Measurements from ENCODE around the gene NUDT14.

The NUDT14 gene

DNA sequence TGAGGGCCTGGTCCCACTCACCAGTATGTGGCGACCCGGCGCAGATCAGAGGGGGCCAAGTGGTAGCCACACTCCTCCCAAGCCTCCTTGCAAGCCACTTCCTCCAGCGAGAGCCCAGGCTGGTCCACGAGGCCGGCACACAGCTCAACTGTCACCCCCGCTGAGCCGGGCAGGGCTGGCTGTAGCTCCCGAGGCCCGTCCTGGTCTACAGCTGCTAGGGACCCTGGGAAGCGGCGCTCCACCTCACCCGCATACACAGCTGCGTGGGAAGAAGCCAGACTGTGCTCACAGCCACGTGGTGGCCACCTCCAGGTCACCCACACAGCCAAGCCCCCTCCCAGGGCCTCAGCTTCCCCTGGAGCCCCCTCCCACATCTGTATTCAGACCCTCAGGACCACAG lies 4.6 kb downstream of the NUDT14 start:
- Histone ChIP-seq H3K18ac (ENCODE audit: low read length) (no peak overlapping the region), H4K12ac (ENCODE audit: low read depth, low read length) (no peak overlapping the region), H4K91ac (ENCODE audit: low read depth, low read length) (no peak overlapping the region), H3K27ac (ENCODE audit: low read depth, low read length) (no peak overlapping the region), H3K9me3 (ENCODE audit: insufficient read depth, low read depth, low read length) (no peaks in the 10 kb centered on the region), H3K36me3 (ENCODE audit: control insufficient read depth in 1 of 2, insufficient read depth in 2 of 2, low read length in 2 of 2) (no peaks in the 10 kb centered on the region), H3K79me1 (ENCODE audit: low read length) (peaks cover 2% of the 10 kb centered on the region), H2AFZ (ENCODE audit: insufficient read depth, low read length, poor library complexity) (no peak overlapping the region), H3K14ac (ENCODE audit: low read length) (no peak overlapping the region), H2AK5ac (ENCODE audit: low read length) (no peak overlapping the region), H3K79me2 (ENCODE audit: control insufficient read depth, insufficient read depth, low read length, poor library complexity) (peaks cover 3% of the 10 kb centered on the region), H4K8ac (ENCODE audit: low read depth, low read length) (no peak overlapping the region), H2BK5ac (ENCODE audit: low read depth, low read length, poor library complexity) (no peak overlapping the region), H3K4me1 (ENCODE audit: control insufficient read depth in 1 of 2, insufficient read depth in 2 of 2, low read length in 2 of 2) (peaks cover 2 to 6% of the 10 kb centered on the region in 2 experiments), H3K9ac (ENCODE audit: low read length) (no peak overlapping the region), H2BK12ac (ENCODE audit: low read length) (no peak overlapping the region), H2BK120ac (ENCODE audit: insufficient read depth, low read length, poor library complexity) (no peak overlapping the region), H3K27me3 (ENCODE audit: insufficient read depth, low read length) (no peaks in the 10 kb centered on the region), H3K23ac (ENCODE audit: low read length) (no peak overlapping the region), H3K4me2 (ENCODE audit: low read length) (no peak overlapping the region), H3K4me3 (ENCODE audit: low read depth, low read length) (no peak overlapping the region), H3K4ac (ENCODE audit: low read depth, low read length) (no peak overlapping the region)
- WGBS (ENCODE audit: extremely low coverage, insufficient coverage, insufficient read length) = no CpG with 5 or more reads among the region's 15 CpGs
- no peak for DNase-seq

DNA sequence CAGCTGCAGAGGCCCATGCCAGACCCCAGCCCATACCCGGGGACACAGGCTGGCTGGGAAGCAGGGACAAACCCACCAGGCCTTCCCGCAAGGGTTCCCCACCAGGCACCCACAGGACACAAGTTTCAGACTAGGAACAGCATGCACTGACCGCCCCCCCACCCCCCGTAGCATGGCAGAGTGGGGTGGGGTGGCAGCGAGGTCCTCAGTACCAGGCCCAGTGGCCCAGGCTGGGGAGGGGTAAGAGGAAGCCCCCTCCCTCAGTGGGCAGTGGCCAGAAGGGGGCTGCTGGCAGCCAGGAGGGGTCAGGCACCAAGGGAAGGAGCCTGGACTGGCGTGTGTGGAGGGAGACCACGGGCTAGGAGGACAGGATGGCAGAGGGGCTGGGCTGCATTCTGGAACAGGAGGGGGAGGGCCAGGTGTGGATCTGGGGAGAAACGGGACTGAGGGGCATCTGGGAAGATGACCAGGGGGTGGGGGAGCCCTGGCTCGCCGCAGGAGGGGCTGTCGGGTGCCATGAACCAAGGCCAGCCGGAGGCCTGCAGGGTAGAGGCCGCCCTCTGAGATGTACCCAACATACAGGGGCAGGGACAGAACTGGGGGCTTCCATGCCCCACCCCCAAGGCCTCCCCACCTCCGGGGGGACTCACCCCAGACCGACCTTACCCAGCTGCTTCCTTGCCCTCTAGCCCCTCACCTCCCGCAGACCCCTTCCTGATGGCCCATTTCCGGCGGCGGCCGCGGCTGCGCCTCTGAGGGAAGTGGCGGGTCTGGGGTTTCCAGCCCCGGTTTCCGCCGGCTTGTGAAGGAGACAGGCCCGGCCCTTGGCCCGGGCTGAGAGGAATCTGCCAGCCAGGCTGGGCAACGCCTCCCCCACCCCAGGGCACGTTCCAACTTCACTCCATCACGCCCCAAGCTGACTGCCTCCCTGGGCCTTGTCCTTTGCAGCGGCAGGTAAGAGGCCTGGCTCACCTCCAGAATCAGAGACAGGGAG lies 6.9 kb downstream of the NUDT14 start:
- peaks cover 13% of the 10 kb centered on the region for H3K27me3 ChIP-seq (ENCODE audit: insufficient read depth, low read length)
- H2BK5ac ChIP-seq (ENCODE audit: low read depth, low read length, poor library complexity) = no peak overlapping the region
- no CpG with 5 or more reads among the region's 32 CpGs for WGBS (ENCODE audit: extremely low coverage, insufficient coverage, insufficient read length)
- H3K27ac ChIP-seq (ENCODE audit: low read depth, low read length) = no peak overlapping the region
- no peak overlapping the region for H3K18ac ChIP-seq (ENCODE audit: low read length)
- no peaks in the 10 kb centered on the region for H3K4me1 ChIP-seq (ENCODE audit: control insufficient read depth in 1 of 2, insufficient read depth in 2 of 2, low read length in 2 of 2)
- H3K14ac ChIP-seq (ENCODE audit: low read length) = no peak overlapping the region
- no peaks in the 10 kb centered on the region for H3K79me1 ChIP-seq (ENCODE audit: low read length)
- no peak overlapping the region for H4K8ac ChIP-seq (ENCODE audit: low read depth, low read length)
- no peak overlapping the region for H2AK5ac ChIP-seq (ENCODE audit: low read length)
- no peaks in the 10 kb centered on the region for H3K9me3 ChIP-seq (ENCODE audit: insufficient read depth, low read depth, low read length)
- H3K4ac ChIP-seq (ENCODE audit: low read depth, low read length) = no peak overlapping the region
- no peak overlapping the region for H4K91ac ChIP-seq (ENCODE audit: low read depth, low read length)
- H3K4me3 ChIP-seq (ENCODE audit: low read depth, low read length) = no peak overlapping the region
- DNase-seq = no peak
- H2AFZ ChIP-seq (ENCODE audit: insufficient read depth, low read length, poor library complexity) = no peak overlapping the region
- H4K12ac ChIP-seq (ENCODE audit: low read depth, low read length) = no peak overlapping the region
- H2BK12ac ChIP-seq (ENCODE audit: low read length) = no peak overlapping the region
- no peak overlapping the region for H3K4me2 ChIP-seq (ENCODE audit: low read length)
- no peak overlapping the region for H2BK120ac ChIP-seq (ENCODE audit: insufficient read depth, low read length, poor library complexity)
- no peaks in the 10 kb centered on the region for H3K79me2 ChIP-seq (ENCODE audit: control insufficient read depth, insufficient read depth, low read length, poor library complexity)
- no peaks in the 10 kb centered on the region for H3K36me3 ChIP-seq (ENCODE audit: control insufficient read depth in 1 of 2, insufficient read depth in 2 of 2, low read length in 2 of 2)
- H3K9ac ChIP-seq (ENCODE audit: low read length) = no peak overlapping the region
- no peak overlapping the region for H3K23ac ChIP-seq (ENCODE audit: low read length)

DNA sequence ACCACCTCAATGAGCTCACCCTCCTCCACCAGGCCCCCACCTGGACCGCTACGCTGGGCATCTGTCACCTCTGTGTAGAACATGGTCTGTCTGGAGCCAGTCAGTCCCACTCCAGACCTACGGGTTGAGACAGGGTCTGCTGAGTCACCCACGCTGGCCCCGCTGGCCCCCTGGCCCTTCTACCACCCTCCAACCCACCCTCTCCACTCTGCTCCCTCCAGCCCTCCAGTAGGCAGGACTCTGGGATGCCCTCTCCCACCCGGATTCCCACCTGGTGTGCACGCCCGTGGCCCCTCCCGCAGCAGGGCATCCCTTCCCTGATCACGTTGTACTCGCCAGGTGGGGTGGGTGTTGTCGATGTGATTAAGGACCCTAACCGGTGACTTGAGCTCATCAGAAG lies 8.0 kb downstream of the NUDT14 start:
- no peak overlapping the region for H2BK5ac ChIP-seq (ENCODE audit: low read depth, low read length, poor library complexity)
- no peak overlapping the region for H3K4ac ChIP-seq (ENCODE audit: low read depth, low read length)
- no peak overlapping the region for H2BK120ac ChIP-seq (ENCODE audit: insufficient read depth, low read length, poor library complexity)
- no peak overlapping the region for H3K18ac ChIP-seq (ENCODE audit: low read length)
- H3K27ac ChIP-seq (ENCODE audit: low read depth, low read length) = no peak overlapping the region
- no peak overlapping the region for H3K4me3 ChIP-seq (ENCODE audit: low read depth, low read length)
- DNase-seq = no peak
- no CpG with 5 or more reads among the region's 13 CpGs for WGBS (ENCODE audit: extremely low coverage, insufficient coverage, insufficient read length)
- no peak overlapping the region for H3K9ac ChIP-seq (ENCODE audit: low read length)
- H4K8ac ChIP-seq (ENCODE audit: low read depth, low read length) = no peak overlapping the region
- peaks cover 2% of the 10 kb centered on the region in 2 experiments for H3K4me1 ChIP-seq (ENCODE audit: control insufficient read depth in 1 of 2, insufficient read depth in 2 of 2, low read length in 2 of 2)
- H4K12ac ChIP-seq (ENCODE audit: low read depth, low read length) = no peak overlapping the region
- no peaks in the 10 kb centered on the region for H3K36me3 ChIP-seq (ENCODE audit: control insufficient read depth in 1 of 2, insufficient read depth in 2 of 2, low read length in 2 of 2)
- no peaks in the 10 kb centered on the region for H3K9me3 ChIP-seq (ENCODE audit: insufficient read depth, low read depth, low read length)
- no peaks in the 10 kb centered on the region for H3K79me1 ChIP-seq (ENCODE audit: low read length)
- H2AK5ac ChIP-seq (ENCODE audit: low read length) = no peak overlapping the region
- H2AFZ ChIP-seq (ENCODE audit: insufficient read depth, low read length, poor library complexity) = no peak overlapping the region
- H3K79me2 ChIP-seq (ENCODE audit: control insufficient read depth, insufficient read depth, low read length, poor library complexity) = no peaks in the 10 kb centered on the region
- no peak overlapping the region for H4K91ac ChIP-seq (ENCODE audit: low read depth, low read length)
- H3K23ac ChIP-seq (ENCODE audit: low read length) = no peak overlapping the region
- no peak overlapping the region for H2BK12ac ChIP-seq (ENCODE audit: low read length)
- H3K27me3 ChIP-seq (ENCODE audit: insufficient read depth, low read length) = peaks cover 17% of the 10 kb centered on the region
- H3K4me2 ChIP-seq (ENCODE audit: low read length) = no peak overlapping the region
- H3K14ac ChIP-seq (ENCODE audit: low read length) = no peak overlapping the region

DNA sequence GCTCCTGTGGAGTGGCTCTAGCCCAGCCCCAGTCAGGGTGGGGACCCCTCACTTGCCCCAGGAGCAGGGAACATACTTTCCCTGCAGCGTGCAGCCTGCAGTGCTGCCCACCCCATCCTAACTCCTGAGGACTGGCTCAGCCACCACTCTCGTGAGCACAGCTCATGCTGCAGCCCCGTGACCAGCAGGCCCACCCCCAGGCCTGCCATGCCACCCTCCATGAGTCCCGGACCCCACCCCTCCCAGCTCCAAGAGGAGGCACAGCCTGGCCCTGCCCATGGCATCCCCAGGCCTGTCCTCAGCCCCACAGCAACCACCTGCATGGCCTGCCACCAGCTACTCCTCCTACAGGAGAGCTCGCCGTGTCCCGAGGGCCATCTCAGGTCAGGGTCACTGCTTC lies 8.6 kb downstream of the NUDT14 start:
- H3K4me1 ChIP-seq (ENCODE audit: control insufficient read depth in 1 of 2, insufficient read depth in 2 of 2, low read length in 2 of 2) = peaks cover 7% of the 10 kb centered on the region in 2 experiments
- H2AK5ac ChIP-seq (ENCODE audit: low read length) = no peak overlapping the region
- no peak overlapping the region for H3K18ac ChIP-seq (ENCODE audit: low read length)
- H2AFZ ChIP-seq (ENCODE audit: insufficient read depth, low read length, poor library complexity) = no peak overlapping the region
- H3K9me3 ChIP-seq (ENCODE audit: insufficient read depth, low read depth, low read length) = no peaks in the 10 kb centered on the region
- no peak overlapping the region for H2BK5ac ChIP-seq (ENCODE audit: low read depth, low read length, poor library complexity)
- no CpG with 5 or more reads among the region's 7 CpGs for WGBS (ENCODE audit: extremely low coverage, insufficient coverage, insufficient read length)
- peaks cover 20% of the 10 kb centered on the region for H3K27me3 ChIP-seq (ENCODE audit: insufficient read depth, low read length)
- no peaks in the 10 kb centered on the region for H3K79me1 ChIP-seq (ENCODE audit: low read length)
- H3K9ac ChIP-seq (ENCODE audit: low read length) = no peak overlapping the region
- DNase-seq = no peak
- H4K8ac ChIP-seq (ENCODE audit: low read depth, low read length) = no peak overlapping the region
- H3K79me2 ChIP-seq (ENCODE audit: control insufficient read depth, insufficient read depth, low read length, poor library complexity) = no peaks in the 10 kb centered on the region
- H3K36me3 ChIP-seq (ENCODE audit: control insufficient read depth in 1 of 2, insufficient read depth in 2 of 2, low read length in 2 of 2) = no peaks in the 10 kb centered on the region
- no peak overlapping the region for H3K27ac ChIP-seq (ENCODE audit: low read depth, low read length)
- no peak overlapping the region for H4K91ac ChIP-seq (ENCODE audit: low read depth, low read length)
- no peak overlapping the region for H2BK12ac ChIP-seq (ENCODE audit: low read length)
- H3K4me3 ChIP-seq (ENCODE audit: low read depth, low read length) = no peak overlapping the region
- no peak overlapping the region for H2BK120ac ChIP-seq (ENCODE audit: insufficient read depth, low read length, poor library complexity)
- no peak overlapping the region for H3K4me2 ChIP-seq (ENCODE audit: low read length)
- H3K23ac ChIP-seq (ENCODE audit: low read length) = no peak overlapping the region
- H4K12ac ChIP-seq (ENCODE audit: low read depth, low read length) = no peak overlapping the region
- H3K14ac ChIP-seq (ENCODE audit: low read length) = no peak overlapping the region
- H3K4ac ChIP-seq (ENCODE audit: low read depth, low read length) = no peak overlapping the region
